ENCODE results near the gene ACSS1. TPM values are rescaled to one million over a fixed set of nuclear protein-coding genes. Genes with fewer than 3 reads are reported as not detected.

The ACSS1 gene
- total RNA-seq, 1 experiment from 2014 or later: 1.5 TPM

DNA sequence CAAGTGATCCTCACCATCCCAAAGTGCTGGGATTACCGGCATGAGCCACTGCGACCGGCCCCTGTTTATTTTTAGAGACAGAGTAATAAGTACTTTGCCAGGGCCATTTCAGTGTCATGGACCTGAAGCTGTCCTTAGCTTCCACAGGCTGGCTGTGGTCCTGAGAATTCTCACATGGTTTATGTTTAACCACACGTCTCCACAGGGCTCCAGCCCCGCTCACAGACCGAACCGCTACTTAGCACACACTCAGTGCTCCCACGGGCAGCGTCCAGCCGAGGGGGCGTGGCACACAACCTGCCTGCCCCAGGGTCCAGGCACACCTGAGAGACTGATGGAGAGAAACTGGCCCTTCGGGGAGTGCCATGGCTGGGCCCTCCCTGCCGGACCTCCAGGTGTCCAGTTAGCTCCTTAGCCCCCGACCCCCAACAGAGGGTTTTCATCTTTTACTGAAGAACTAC, 11.7 kb downstream of the ACSS1 start (continued):
- TF ChIP-seq, protein P1, sequence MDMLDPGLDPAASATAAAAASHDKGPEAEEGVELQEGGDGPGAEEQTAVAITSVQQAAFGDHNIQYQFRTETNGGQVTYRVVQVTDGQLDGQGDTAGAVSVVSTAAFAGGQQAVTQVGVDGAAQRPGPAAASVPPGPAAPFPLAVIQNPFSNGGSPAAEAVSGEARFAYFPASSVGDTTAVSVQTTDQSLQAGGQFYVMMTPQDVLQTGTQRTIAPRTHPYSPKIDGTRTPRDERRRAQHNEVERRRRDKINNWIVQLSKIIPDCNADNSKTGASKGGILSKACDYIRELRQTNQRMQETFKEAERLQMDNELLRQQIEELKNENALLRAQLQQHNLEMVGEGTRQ (CRISPR knock-in tag; IDR thresholded peaks at IDR 0.05): no peak

DNA sequence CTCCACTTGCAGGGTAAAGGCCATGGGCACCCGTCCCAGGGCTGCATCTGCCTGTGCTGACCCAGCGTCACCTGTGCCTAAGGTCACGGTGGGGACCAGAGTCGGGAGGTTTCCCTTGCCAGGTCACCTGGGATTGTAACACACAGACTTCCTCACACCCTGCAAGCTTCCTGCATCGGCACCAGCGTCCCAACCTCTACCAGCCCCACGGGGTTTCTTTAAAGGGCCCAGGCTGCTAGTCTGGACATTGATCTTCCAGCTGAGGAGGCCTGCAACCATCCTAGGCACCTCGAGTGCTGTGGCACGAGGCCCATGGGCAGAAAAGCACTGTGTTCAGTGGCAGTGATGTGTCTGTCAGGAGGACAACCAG, 12.6 kb downstream of the ACSS1 start:
- POLR2A ChIA-PET: interaction anchor here (0.6 kb wide), 1 partner anchor 678 kb away, joined by 3 read pairs; no protein-coding TSS in a partner anchor
- H3K36me3 Mint-ChIP-seq: no peaks in the 10 kb centered on the region
- H3K27me3 Mint-ChIP-seq (ENCODE audit: low read depth): no peaks in the 10 kb centered on the region
- no peaks in the 10 kb centered on the region for H3K9me3 Mint-ChIP-seq
- CTCF ChIA-PET: no interaction called here
- H3K4me3 Mint-ChIP-seq: no peak overlapping the region
- TF ChIP-seq HMGXB4 (CRISPR knock-in tag; IDR thresholded peaks at IDR 0.05): no peak
- no peak for TF ChIP-seq ZNF121 (CRISPR knock-in tag; IDR thresholded peaks at IDR 0.05)
- no peak for TF ChIP-seq ZNF416 (CRISPR knock-in tag; IDR thresholded peaks at IDR 0.05)
- TF ChIP-seq, protein P2, sequence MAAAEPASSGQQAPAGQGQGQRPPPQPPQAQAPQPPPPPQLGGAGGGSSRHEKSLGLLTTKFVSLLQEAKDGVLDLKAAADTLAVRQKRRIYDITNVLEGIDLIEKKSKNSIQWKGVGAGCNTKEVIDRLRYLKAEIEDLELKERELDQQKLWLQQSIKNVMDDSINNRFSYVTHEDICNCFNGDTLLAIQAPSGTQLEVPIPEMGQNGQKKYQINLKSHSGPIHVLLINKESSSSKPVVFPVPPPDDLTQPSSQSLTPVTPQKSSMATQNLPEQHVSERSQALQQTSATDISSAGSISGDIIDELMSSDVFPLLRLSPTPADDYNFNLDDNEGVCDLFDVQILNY (CRISPR knock-in tag; IDR thresholded peaks at IDR 0.05): no peak
- no peak for TF ChIP-seq MXD4 (CRISPR knock-in tag; IDR thresholded peaks at IDR 0.05; ENCODE audit: borderline replicate concordance)
- TF ChIP-seq EMX1 (CRISPR knock-in tag; IDR thresholded peaks at IDR 0.05): no peak
- no peak for TF ChIP-seq ZMAT4 (CRISPR knock-in tag; IDR thresholded peaks at IDR 0.05)
- no peak for TF ChIP-seq ZNF281 (CRISPR knock-in tag; IDR thresholded peaks at IDR 0.05)
- TF ChIP-seq NFATC4 (CRISPR knock-in tag; IDR thresholded peaks at IDR 0.05): no peak
- TF ChIP-seq, protein P3, sequence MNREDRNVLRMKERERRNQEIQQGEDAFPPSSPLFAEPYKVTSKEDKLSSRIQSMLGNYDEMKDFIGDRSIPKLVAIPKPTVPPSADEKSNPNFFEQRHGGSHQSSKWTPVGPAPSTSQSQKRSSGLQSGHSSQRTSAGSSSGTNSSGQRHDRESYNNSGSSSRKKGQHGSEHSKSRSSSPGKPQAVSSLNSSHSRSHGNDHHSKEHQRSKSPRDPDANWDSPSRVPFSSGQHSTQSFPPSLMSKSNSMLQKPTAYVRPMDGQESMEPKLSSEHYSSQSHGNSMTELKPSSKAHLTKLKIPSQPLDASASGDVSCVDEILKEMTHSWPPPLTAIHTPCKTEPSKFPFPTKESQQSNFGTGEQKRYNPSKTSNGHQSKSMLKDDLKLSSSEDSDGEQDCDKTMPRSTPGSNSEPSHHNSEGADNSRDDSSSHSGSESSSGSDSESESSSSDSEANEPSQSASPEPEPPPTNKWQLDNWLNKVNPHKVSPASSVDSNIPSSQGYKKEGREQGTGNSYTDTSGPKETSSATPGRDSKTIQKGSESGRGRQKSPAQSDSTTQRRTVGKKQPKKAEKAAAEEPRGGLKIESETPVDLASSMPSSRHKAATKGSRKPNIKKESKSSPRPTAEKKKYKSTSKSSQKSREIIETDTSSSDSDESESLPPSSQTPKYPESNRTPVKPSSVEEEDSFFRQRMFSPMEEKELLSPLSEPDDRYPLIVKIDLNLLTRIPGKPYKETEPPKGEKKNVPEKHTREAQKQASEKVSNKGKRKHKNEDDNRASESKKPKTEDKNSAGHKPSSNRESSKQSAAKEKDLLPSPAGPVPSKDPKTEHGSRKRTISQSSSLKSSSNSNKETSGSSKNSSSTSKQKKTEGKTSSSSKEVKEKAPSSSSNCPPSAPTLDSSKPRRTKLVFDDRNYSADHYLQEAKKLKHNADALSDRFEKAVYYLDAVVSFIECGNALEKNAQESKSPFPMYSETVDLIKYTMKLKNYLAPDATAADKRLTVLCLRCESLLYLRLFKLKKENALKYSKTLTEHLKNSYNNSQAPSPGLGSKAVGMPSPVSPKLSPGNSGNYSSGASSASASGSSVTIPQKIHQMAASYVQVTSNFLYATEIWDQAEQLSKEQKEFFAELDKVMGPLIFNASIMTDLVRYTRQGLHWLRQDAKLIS (CRISPR knock-in tag; IDR thresholded peaks at IDR 0.05; ENCODE audit: borderline replicate concordance): no peak
- no peak for TF ChIP-seq ZSCAN18 (CRISPR knock-in tag; IDR thresholded peaks at IDR 0.05)
- no peak for TF ChIP-seq GRHL2 (CRISPR knock-in tag; IDR thresholded peaks at IDR 0.05; ENCODE audit: insufficient replicate concordance, severe bottlenecking)
- H3K27ac Mint-ChIP-seq: no peak overlapping the region
- DNase-seq (ENCODE audit: low spot score) (no peak), ATAC-seq (no peak)
- no peaks in the 10 kb centered on the region for H3K4me1 Mint-ChIP-seq

Measured in WTC11 (cell line).